Nephron (organoid): ENCODE data around the gene KBTBD12.
"Not testable (repeated sequence)": the region's sequence is repeated elsewhere in the genome, so short reads cannot be mapped to it uniquely, and the experiment has no call there.

Experiments used
- H3K27ac Mint-ChIP-seq, 3 experiments: 2 replicates each; pipeline ENCODE4 v1.8.0; 2020; ENCODE audit warnings: mixed read lengths in 3 of 3, mild to moderate bottlenecking in 2 of 3, moderate library complexity in 1 of 3
- H3K27me3 Mint-ChIP-seq: 2 replicates; pipeline ENCODE4 v1.8.0; 2021; ENCODE audit warnings: low read depth, mild to moderate bottlenecking, moderate library complexity, mixed read lengths
- H3K36me3 Mint-ChIP-seq: 2 replicates; pipeline ENCODE4 v1.8.0; 2020; ENCODE audit warnings: low read depth, mixed read lengths
- H3K4me1 Mint-ChIP-seq: 2 replicates; pipeline ENCODE4 v1.8.0; 2020; ENCODE audit warnings: mixed read lengths
- H3K4me3 Mint-ChIP-seq, 3 experiments: 2 replicates each; pipeline ENCODE4 v1.8.0; 2020; ENCODE audit warnings: mild to moderate bottlenecking in 3 of 3, mixed read lengths in 3 of 3, moderate library complexity in 2 of 3
- H3K9me3 Mint-ChIP-seq: 2 replicates; pipeline ENCODE4 v1.8.0; 2020; ENCODE audit warnings: mixed read lengths
- CTCF ChIP-seq, 3 experiments: fragments of 200-600 bp; sonication (generic); IDR thresholded peaks; one replicate each; pipeline ENCODE4 v1.5.0; 2021; ENCODE audit warnings: antibody characterized with exemption in 3 of 3; ENCODE audit not compliant: unreplicated experiment in 3 of 3

KBTBD12 gene

GRCh38 chr3:127915115-127915936 is at the start of gene KBTBD12:
Gene KBTBD12, plus strand, starts transcription at chr3:127915232. Its CDS starts 7,830 bp downstream, at chr3:127923062.
- peaks cover 36% of the 10 kb centered on the region for H3K4me1 Mint-ChIP-seq

GRCh38 chr3:127865941-127866340 is 49.1 kb upstream of the KBTBD12 start:
- TF ChIP-seq CTCF (IDR thresholded peaks at IDR 0.05; ENCODE audit: unreplicated experiment in 3 of 3), result no peak
- Mint-ChIP-seq H3K4me1 (no peaks in the 10 kb centered on the region), H3K4me3 (no peak overlapping the region), H3K36me3 (no peaks in the 10 kb centered on the region), H3K9me3 (peaks cover 3% of the 10 kb centered on the region), H3K27ac (no peak overlapping the region), H3K27me3 (peaks cover under 1% of the 10 kb centered on the region)

More at GRCh38 chr3:127915115-127915936, at the start of gene KBTBD12:
- Mint-ChIP-seq H3K9me3 (peaks cover 2% of the 10 kb centered on the region), H3K27me3 (peaks cover 12% of the 10 kb centered on the region), H3K4me3 (peak within 1 kb of the TSS in 2 of 3 experiments; percentile 61 to 67), H3K27ac (peak within 1 kb of the TSS; percentile 36 to 82 (median 67)), H3K36me3 (no peaks in the 10 kb centered on the region)
- TF ChIP-seq CTCF (IDR thresholded peaks at IDR 0.05; ENCODE audit: unreplicated experiment in 3 of 3), result no peak

GRCh38 chr3:127867412-127867811 is 47.6 kb upstream of the KBTBD12 start:
- H3K4me3 Mint-ChIP-seq, result no peak overlapping the region
- no peaks in the 10 kb centered on the region for H3K4me1 Mint-ChIP-seq
- H3K9me3 Mint-ChIP-seq, result peaks cover 3% of the 10 kb centered on the region
- H3K27ac Mint-ChIP-seq, result no peak overlapping the region
- peaks cover 8% of the 10 kb centered on the region for H3K27me3 Mint-ChIP-seq
- no peak for TF ChIP-seq CTCF (IDR thresholded peaks at IDR 0.05; ENCODE audit: unreplicated experiment in 3 of 3)
- H3K36me3 Mint-ChIP-seq, result no peaks in the 10 kb centered on the region

- Mint-ChIP-seq H3K9me3 (peaks cover 3% of the 10 kb centered on the region), H3K36me3 (no peaks in the 10 kb centered on the region), H3K4me3 (no peak overlapping the region), H3K4me1 (no peaks in the 10 kb centered on the region), H3K27me3 (peaks cover 8% of the 10 kb centered on the region), H3K27ac (no peak overlapping the region)
- TF ChIP-seq CTCF (IDR thresholded peaks at IDR 0.05; ENCODE audit: unreplicated experiment in 3 of 3), result no peak
These were observed 47.0 kb upstream of the KBTBD12 start for GRCh38 chr3:127867986-127868385.

GRCh38 chr3:127870156-127870555 is 44.9 kb upstream of the KBTBD12 start:
- Mint-ChIP-seq H3K4me1 (no peaks in the 10 kb centered on the region), H3K27ac (no peak overlapping the region), H3K36me3 (no peaks in the 10 kb centered on the region), H3K27me3 (peaks cover 8% of the 10 kb centered on the region), H3K9me3 (peaks cover 3% of the 10 kb centered on the region), H3K4me3 (no peak overlapping the region)
- TF ChIP-seq CTCF (IDR thresholded peaks at IDR 0.05; ENCODE audit: unreplicated experiment in 3 of 3), result no peak

- H3K27me3 Mint-ChIP-seq, H3K4me3 Mint-ChIP-seq, H3K27ac Mint-ChIP-seq, H3K36me3 Mint-ChIP-seq, H3K9me3 Mint-ChIP-seq, H3K4me1 Mint-ChIP-seq: not testable (repeated sequence)
These were observed 40.9 kb upstream of the KBTBD12 start for GRCh38 chr3:127874097-127874496.
